Mucosa of gallbladder (tissue), 1 donor: ENCODE data around the gene SLC26A1. TPM values are rescaled to one million over a fixed set of nuclear protein-coding genes. Genes with fewer than 3 reads are reported as not detected.
"Not testable (repeated sequence)": the region's sequence is repeated elsewhere in the genome, so short reads cannot be mapped to it uniquely, and the experiment has no call there.

Experiments
- DNase-seq: peaks from one replicate; pipeline ENCODE4 v3.0.0-alpha.2; 2020; ENCODE audit warnings: low spot score
- total RNA-seq: library from RNA; stranded (reverse); gene quantifications from one replicate; pipeline ENCODE4 v1.2.1, GENCODE V29; 2021
- donor health status: DM: no; HTN: no; CAD: no.

Gene SLC26A1
- total RNA-seq, 1 donor from 2014 or later, result 4.3 TPM

DNA sequence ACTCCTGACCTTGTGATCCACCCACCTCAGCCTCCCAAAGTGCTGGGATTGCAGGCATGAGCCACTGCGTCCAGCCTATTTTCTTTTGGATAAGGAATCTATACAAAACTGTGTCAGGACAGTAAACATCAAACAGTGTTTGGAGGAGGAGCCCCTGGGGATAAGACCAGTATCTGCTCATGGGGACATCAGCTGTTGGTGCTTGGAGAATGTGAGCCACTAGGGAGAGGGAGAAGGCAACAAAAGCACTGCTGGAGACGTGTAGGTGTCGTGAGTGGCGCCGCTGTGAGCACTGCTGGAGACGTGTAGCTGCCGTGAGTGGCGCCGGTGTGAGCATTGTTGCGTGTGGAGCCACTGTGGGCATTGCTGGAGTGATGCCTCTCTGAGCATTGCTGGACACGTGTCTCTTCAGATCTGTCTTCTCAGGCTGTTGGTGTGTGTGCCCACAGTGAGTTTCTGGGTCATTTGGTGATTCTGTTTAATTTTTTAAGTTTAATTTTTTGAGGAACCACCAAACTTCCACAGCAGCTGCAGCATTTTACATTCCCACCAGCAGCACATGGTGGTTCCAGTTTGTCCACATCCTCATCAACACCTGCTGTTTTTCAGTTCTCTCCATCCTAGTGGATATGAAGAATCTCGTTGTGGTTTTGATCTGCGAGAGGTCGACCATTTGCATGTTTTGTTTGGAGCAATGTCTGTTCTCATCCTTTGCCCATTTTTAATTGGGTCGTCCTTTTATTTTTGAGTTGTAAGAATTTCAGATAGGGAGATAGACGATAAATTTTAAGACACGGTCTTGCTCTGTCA, 38.8 kb downstream of the SLC26A1 start:
- no peak for DNase-seq

DNA sequence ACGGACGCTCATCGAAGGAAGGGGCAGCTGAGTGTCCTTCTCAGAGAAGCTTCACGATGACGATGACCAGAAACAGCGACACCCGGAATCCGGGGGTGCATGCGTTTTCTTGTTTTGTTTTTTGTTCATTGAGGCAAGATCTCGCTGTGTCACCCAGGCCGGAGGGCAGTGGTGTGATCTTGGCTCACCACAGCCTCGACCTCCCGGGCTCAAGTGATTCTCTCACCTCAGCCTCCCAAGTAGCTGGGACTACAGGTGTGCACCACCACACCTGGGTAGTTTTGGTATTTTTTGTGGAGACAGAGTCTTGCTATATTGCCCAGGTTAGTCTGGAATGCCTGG, 39.7 kb downstream of the SLC26A1 start:
- DNase-seq, result no peak

DNA sequence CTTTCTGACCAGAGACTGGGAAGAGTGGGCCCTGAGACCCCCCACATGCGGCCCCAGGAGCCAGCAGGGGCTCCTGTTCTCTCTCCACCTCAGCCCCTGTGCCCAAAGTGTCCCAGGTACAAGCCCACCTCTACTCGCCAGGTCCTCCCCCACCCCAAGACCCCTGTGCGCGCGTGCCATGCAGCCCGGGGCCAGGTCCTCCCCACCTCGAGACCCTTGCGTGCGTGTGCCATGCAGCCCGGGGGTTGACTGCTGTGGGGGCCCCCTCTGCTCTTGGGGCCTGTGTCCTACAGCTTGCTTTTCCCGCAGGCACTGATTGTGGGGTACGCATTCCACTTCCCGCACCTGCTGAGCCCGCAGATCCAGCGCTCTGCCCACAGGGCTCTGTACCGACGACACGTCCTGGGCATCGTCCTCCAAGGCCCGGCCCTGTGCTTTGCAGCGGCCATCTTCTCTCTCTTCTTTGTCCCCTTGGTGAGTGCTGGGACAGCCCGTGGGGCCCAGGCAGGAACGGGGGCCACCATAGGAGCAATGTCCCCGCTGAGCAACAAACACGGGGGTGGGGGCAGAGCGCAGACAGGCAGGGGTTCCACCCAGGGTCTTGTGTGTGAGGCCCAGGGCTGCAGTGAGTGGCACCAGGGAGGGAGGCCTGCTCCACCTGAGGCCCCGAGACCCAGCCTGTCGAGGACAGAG, 40.2 kb downstream of the SLC26A1 start:
- no peak for DNase-seq

DNA sequence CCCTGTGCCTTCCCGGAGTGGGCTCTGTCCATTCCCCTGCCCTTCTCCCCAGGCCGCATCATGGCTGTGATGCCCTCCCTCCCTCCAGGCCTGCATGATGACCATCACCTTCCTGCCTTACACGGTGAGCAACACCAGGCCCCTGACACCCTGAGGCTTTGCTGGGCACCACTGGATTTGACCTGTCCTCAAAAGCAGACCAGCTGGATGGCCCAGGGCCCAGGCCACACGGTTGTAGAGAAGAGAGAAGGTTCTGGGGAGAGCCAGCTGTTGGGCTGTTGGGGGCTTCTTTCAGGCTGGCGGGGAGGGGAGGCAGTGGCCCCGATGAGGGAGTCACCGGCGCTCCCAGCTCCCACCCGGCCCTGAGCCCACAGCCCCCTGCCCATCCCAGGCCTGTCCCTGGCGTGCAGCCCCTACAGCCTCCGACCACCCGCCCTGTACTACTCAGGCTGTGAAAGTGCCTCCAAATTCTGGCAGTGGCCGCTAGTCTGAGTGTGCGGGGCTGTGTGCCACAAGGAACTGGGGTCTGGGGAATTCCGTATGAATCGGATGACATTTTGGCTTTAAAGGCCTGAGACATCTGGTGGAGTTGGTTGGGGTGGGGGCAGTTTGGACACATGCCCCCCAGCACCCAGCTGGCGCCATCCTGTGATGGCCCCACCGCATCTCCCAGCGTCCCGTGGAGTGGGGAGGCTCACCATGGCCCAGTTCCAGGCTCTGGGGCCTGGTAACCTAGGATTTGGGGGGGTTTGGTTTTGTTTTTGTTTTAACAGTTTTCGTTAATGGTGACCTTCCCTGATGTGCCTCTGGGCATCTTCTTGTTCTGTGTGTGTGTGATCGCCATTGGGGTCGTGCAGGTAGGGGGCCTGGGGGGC, 41.4 kb downstream of the SLC26A1 start:
- no peak for DNase-seq

DNA sequence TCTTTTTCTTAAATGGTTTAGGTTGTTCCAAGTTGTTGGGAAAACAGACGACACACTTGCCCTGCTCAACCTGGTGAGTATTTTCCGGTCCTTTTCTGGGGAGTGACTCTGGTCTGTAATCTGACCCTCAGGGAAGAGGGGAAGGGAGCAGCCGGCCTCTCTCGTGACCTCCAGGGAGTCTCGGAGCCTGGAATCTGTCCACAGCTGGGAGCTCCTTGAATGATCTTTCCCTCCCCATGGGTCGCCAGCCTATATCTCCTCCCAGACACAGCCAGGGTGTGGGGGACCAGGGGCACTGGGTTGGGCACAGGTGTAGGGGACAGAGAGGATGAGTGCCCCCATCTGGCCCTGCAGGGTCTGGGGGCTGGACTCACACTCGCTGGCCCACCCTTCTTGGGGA, 42.0 kb downstream of the SLC26A1 start:
- no peak for DNase-seq

DNA sequence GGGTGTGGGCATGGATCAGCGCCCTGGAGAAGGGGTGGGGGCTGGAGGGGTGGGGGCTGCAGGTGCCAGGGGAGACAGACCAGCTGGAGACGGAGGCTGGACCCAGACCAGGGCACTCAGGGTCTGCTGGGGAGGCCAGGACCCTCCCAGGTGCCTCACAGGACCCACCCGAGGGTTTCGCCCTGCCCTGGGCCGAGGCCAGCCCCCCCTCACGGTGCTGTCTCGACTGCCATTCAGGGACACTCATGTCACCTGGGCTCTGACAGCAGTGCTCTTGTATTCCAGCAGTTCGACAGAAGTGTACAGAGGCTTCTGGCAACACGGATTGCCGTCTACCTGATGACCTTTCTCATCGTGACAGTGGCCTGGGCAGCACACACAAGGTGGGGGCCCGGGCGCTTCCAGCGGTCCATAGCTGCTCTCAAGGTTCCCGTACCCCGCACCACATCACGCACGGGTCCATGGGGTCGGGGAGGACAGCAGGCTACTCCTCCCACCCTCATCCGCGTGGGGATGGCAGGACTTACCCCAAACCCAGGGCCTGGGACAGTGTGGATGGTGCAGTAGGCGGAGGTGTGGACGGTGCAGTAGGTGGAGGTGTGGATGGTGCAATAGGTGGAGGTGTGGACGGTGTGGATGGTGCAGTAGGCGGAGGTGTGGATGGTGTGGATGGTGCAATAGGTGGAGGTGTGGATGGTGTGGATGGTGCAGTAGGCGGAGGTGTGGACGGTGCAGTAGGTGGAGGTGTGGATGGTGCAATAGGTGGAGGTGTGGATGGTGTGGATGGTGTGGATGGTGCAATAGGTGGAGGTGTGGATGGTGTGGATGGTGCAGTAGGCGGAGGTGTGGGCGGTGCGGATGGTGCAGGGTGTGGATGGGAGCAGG, 42.8 kb downstream of the SLC26A1 start:
- no peak for DNase-seq

DNA sequence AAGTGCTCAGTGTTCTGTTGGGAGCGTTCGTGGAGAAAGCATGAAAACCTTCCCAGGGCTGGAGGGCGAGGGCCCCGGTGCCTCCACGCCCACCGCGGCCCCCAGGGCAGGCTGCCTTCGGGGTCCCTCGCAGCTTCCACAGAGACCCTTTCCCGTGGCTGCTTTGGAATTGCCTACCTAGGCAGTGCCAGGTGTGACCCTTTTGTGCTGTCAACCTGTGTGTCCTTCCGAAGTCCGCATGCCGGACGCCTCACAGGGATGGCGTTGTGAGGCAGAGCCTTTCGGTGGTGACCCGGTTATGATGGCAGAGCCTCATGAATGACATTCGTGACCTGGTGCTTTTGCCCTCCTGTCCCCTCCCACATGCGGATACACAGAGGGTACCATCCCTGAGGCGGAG, 43.5 kb downstream of the SLC26A1 start:
- no peak for DNase-seq

DNA sequence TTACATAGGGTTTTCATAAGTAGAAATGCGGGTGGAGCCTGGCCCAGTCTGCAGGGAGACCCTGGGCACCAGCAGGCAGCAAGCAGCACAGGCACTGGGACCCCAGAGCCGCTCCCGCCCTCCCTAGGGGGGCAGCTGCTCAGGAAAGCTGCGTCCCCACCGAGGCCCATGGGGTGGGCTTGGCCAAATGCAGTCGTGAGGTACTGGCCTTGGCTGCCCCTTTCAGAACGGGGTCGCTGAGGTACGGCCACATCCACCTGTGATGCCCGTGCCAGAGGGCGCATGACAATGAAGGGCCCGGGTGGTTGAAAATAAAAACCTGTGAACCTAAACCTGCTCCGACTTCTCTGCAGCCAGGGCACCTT, 44.3 kb downstream of the SLC26A1 start:
- no peak for DNase-seq

DNA sequence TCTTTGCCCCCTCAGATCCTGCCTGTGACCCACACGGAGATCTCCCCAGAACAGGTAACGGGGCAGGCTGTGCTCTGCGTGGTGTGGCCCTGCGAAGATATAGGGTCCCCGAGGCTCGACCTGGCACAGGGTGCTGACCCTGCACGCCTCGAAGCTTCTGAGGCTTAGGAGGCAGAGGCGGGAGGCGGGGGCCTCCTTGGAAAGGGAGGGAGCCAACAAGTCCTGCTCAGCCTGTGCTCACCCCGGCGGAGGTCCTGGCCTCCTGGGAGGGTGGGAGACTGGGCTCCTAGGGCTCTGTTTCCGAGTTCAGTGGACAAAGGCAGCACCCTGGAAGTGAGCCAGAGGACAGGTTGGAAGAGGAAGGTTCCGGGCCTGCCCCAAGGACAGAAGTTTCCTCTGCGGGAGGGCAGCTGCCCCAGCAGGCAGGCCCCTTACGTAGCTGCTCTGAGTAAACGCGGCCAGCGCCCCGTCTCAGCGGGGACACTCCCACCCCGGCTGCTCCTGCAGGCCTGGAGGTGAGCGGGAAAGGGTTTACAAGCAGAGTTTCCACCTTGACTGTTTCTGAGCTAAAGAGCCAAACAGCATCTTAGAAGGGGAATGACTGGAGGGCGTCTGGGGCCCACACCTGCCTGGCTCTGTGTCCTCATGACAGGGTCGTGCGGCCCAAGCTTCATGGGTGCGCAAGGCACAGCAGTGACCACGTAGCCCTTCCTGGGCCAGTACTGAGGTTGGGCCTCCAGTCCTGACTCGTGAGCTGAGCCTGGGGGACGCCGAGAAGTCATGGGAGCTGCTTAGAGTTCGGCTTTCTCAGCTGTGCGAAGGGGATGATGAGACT, 44.9 kb downstream of the SLC26A1 start:
- DNase-seq, result no peak

DNA sequence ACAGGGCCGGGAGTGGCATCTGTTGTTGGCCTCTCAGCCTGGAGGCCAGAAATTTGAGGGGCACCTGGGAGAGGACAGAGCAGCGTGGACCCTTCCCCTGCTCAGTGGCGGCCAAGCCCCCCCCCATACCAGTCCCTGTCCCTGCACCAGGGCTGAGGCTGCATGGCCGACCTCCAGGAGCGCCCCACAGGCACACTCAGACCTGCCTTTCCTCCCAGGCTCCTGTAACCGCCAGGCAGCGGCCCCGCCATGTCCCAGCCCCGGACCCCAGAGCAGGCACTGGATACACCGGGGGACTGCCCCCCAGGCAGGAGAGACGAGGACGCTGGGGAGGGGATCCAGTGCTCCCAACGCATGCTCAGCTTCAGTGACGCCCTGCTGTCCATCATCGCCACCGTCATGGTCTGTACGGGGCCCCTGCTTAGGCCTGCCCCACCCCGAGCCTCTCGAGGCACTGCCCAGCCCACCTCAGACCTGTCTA, 45.7 kb downstream of the SLC26A1 start:
- DNase-seq, result no peak

DNA sequence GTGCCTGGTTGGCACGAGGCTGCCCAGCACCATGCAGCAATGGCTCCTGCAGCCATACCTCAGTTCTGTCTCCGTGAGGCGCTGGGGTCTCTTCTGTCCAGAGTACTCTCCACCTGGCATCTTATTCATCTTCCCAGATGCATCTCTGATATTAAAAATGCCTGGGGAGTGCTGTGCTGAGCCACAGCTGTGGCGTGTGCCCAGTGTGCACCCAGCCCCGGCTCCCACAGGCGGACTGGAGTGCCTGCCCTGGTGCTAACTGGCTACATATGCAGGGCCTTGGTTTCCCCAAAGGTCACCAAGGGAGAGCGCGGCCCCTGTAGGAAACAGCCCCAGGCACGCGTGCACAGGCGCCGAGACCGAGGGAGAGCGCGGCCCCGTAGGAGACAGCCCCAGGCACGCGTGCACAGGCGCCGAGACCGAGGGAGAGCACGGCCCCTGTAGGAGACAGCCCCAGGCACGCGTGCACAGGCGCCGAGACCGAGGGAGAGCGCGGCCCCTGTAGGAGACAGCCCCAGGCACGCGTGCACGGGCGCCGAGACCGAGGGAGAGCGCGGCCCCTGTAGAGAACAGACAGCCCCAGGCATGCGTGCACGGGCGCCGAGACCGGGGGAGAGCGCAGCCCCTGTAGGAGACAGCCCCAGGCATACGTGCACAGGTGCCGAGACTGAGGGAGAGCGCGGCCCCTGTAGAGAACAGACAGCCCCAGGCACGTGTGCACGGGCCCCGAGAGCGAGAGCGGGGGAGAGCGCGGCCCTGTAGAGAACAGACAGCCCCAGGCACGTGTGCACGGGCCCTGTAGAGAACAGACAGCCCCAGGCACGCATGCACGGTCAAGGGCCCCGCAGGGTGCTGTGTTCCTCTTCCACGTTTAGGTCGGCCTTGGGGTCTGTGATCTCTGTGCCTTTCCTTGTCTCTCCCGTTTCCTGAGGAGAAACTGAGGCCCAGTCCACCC, 46.4 kb downstream of the SLC26A1 start:
- DNase-seq, result no peak

DNA sequence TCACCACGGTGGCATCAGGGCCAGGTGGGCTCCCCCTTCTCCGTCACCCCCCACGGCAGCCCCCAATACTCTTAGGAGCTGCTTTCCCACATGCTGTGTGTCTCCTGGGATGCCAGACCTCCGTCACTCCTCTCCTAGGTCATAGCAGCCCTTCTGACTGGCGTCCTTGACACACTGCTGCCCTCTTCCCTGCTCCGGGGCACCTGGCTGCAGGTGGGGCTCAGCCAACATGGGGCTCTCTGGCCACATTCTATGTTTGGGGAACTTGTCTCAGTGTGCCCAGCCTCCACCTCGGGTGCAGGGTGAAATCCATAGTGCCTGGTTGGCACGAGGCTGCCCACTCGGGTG, 47.1 kb downstream of the SLC26A1 start:
- no peak for DNase-seq

DNA sequence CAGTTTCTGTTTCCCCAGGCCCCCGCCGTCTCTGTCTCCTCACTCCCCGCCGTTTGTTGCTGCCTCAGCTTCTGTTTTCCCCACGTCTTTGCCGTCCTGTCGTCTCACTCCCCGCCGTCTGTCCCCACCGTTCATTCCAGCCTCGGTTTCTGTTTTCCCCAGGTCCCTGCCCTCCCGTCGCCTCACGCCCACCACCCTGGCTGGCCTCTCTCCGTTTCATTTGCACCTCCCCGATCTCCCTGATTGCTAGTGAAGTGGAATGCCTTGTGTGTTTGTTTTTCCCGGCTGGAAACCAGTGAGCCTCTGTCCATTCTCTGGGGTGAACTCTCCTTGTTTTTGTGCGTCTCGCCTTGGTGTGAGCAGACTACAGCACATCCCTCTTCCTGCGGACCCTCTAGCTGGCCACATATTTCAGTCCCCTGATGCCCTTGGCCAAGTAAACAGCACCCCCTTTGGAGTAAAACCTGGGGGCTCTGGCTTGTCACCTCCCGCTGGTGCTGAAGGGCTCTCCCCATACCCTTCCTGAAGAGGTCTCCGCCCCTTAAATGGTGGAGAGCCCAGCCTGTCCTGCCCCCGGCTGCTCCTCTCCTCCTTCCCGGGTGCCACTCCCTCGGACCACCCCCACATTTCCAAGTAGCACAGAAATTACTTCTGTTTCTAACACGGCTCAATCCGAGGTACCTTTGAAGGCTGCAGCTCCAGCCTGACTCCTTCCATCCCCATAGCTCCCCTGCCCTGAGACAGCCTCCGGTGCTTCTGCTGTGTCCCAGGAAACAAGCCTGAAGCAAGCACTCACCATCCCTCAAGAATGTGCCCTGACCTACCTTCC, 47.7 kb downstream of the SLC26A1 start:
- no peak for DNase-seq

DNA sequence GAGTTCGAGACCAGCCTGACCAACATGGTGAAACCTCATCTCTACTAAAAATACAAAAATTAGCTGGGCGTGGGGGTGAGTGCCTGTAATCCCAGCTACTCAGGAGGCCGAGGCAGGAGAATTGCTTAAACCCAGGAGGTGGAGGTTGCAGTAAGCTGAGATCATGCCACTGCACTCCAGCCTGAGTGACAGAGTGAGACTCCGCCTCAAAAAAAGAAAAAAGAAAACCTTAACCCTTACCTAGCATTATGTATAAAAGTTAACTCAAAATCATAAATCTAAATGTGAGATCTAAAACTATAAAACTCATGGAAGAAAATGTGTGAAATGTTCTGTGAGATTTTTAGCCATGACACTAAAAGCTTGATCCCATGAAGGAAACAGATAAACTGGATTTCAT, 53.7 kb downstream of the SLC26A1 start:
- not testable (repeated sequence) for DNase-seq
